Heart left ventricle (tissue), 16 donors: Measurements from ENCODE around the gene LRRC27. TPM values are rescaled to one million over a fixed set of nuclear protein-coding genes. Genes with fewer than 3 reads are reported as not detected.

Experiments used
- ATAC-seq, 4 donors: fragments of 200-7000 bp; cut with Tn5 transposase; one replicate each; pipeline ENCODE4 v1.9.1; 2020 to 2022; ENCODE audit warnings: moderate library complexity in 4 of 4, mild to moderate bottlenecking in 3 of 4, moderate number of reproducible peaks in 1 of 4
- DNase-seq, 5 donors: peaks; one replicate each; pipeline ENCODE4 v3.0.0-alpha.2; 2020
- H3K27ac ChIP-seq, 12 donors: fragments of 200-600 bp; sonication (generic) in 4 of 12; one replicate each; pipeline versions ENCODE4 v1.5.0 to v1.8.0; 2016 to 2022; ENCODE audit warnings: mild to moderate bottlenecking in 2 of 12
- H3K27me3 ChIP-seq, 9 donors: fragments of 200-600 bp; sonication (generic) in 2 of 9; one replicate each; pipeline versions ENCODE4 v1.5.1 to v1.8.0; 2016 to 2022; ENCODE audit warnings: mild to moderate bottlenecking in 3 of 9
- H3K36me3 ChIP-seq, 9 donors: fragments of 200-600 bp; sonication (generic) in 2 of 9; one replicate each; pipeline versions ENCODE4 v1.5.0 to v1.8.0; 2018 to 2022; ENCODE audit warnings: mild to moderate bottlenecking in 2 of 9
- H3K4me1 ChIP-seq, 12 donors: fragments of 200-600 bp; sonication (generic) in 4 of 12; one replicate each; pipeline versions ENCODE4 v1.5.0 to v1.8.0; 2016 to 2022; ENCODE audit warnings: mild to moderate bottlenecking in 3 of 12
- H3K4me3 ChIP-seq, 12 donors: fragments of 200-600 bp; sonication (generic) in 4 of 12; one replicate each; pipeline versions ENCODE4 v1.5.0 to v1.8.0; 2017 to 2022; ENCODE audit warnings: mild to moderate bottlenecking in 9 of 12, moderate library complexity in 4 of 12
- H3K9me3 ChIP-seq, 12 donors: fragments of 200-600 bp; sonication (generic) in 4 of 12; one replicate each; pipeline versions ENCODE4 v1.5.0 to v1.8.0; 2016 to 2022; ENCODE audit warnings: mild to moderate bottlenecking in 1 of 12
- POLR2A ChIP-seq, 2 donors: fragments of 450-650 bp; IDR thresholded peaks; one replicate each; pipeline ENCODE4 v1.6.1; 2017; ENCODE audit warnings: antibody characterized with exemption in 2 of 2, mild to moderate bottlenecking in 2 of 2, moderate library complexity in 2 of 2
- WGBS, 4 donors: extraction: QIAGEN DNeasy Blood & Tissue Kit in 2 of 4; methylation state at CpG; one replicate each; pipeline versions ENCODE4 v1.1.5 to v1.1.7; 2013 to 2018; 5-methylcytosine and 5-hydroxymethylcytosine counted together
- intact Hi-C, 10 donors: fragments of 100-400 bp; cut with DNase I; formaldehyde crosslinking; loops; one replicate each; pipeline versions ENCODE4 v1.11.1 to v1.14.2; 2022
- polyA plus RNA-seq, 2 donors: library from polyadenylated mRNA; stranded (reverse); fragments of 200-250 nt; gene quantifications; one replicate each; pipeline ENCODE4 v1.2.3, GENCODE V29; 2013
- total RNA-seq, 9 donors: library from RNA; depleted of rRNA in 2 of 9; stranded (reverse); fragments of >200 nt in 2 of 9; fragmentation: NEBNext Ultra II Directional in 3 of 9; extraction: Animal tissue kit (Norgen Biotek cat#: 25700) in 3 of 9; gene quantifications; one replicate each; pipeline versions ENCODE4 v1.1.0 to v1.2.4, GENCODE V29; 2016 to 2023
- TF ChIP-seq, protein P1 (sequence below), 12 donors: fragments of 200-600 bp; sonication (generic) in 4 of 12; IDR thresholded peaks; one replicate each; pipeline versions ENCODE4 v1.5.0 to v1.8.0; 2018 to 2022; ENCODE audit warnings: antibody characterized with exemption in 12 of 12, mild to moderate bottlenecking in 5 of 12
- donor health status: ischemic (EF 13 %, LVEDD 7.1; RV severe dilation, severe dysfunction).
- donor health status: healthy with polysubstance abuse.
- donor health status: DM: no; HTN: yes; CAD: no.
- donor health status: DM: no; HTN: no; CAD: no.
- donor health status: ischemic (EF 25% LVEDD 6.9; RV normal size, moderate dysfunction).
- donor health status: ischemic (EF 25% LVEDD 5.7; RV mildly dilated, moderate dysfunction).
- donor health status: healthy.
- donor health status: DM: yes; HTN: yes; CAD: no.
- donor health status: ischemic (EF 35%, LVEDD 5.7; RV mildly dilated, moderate dysfunction).
- donor health status: nonischemic (EF 11% LVEDD 7.7; RV severe dilation, severe dysfunction).
- donor health status: DM: yes; HTN: yes; CAD: no.
- donor health status: PGD.
- donor health status: ischemic (EF 29% LVEDD 5.4; RV normal size, mild dysfunction).
- donor health status: nonischemic (EF 23%, LVEDD 6.1; RV moderate dilation, normal function).

The LRRC27 gene
- total and polyA plus RNA-seq, 11 donors, result 2.6 to 8.9 (median 5.1) TPM

DNA sequence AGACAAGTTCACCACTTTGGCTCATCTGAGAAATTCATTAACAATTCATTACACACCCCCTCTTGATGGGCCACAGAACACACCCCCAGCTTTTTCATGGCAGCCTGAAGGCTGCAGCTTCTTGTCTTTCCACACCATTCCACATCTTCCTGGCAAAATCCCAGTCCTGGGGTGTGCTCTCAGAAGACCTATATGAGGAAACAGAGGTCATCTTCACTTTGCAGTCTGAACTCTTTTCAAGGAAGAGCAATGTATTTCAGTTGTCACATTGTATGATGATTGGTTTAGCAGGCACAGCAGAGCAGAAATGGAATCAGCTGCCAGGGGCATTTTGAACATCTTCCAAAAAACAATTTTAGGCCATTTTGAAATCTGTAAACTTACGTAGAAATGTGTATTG is 7.8 kb upstream of the LRRC27 start:
- H3K27ac ChIP-seq, result no peak overlapping the region
- DNase-seq, result no peak
- H3K36me3 ChIP-seq, result peaks cover 0 to 17% (median 0%) of the 10 kb centered on the region in 9 donors
- intact Hi-C loops, result no loop called here
- H3K4me1 ChIP-seq, result peaks cover 0 to 31% (median 4%) of the 10 kb centered on the region in 12 donors
- 66 to 80% (median 72%) methylated on average over 1 of the region's 1 CpG for WGBS, 4 donors
- ATAC-seq, result no peak
- no peaks in the 10 kb centered on the region for H3K9me3 ChIP-seq
- no peaks in the 10 kb centered on the region for H3K27me3 ChIP-seq
- TF ChIP-seq, protein P1, sequence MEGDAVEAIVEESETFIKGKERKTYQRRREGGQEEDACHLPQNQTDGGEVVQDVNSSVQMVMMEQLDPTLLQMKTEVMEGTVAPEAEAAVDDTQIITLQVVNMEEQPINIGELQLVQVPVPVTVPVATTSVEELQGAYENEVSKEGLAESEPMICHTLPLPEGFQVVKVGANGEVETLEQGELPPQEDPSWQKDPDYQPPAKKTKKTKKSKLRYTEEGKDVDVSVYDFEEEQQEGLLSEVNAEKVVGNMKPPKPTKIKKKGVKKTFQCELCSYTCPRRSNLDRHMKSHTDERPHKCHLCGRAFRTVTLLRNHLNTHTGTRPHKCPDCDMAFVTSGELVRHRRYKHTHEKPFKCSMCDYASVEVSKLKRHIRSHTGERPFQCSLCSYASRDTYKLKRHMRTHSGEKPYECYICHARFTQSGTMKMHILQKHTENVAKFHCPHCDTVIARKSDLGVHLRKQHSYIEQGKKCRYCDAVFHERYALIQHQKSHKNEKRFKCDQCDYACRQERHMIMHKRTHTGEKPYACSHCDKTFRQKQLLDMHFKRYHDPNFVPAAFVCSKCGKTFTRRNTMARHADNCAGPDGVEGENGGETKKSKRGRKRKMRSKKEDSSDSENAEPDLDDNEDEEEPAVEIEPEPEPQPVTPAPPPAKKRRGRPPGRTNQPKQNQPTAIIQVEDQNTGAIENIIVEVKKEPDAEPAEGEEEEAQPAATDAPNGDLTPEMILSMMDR (IDR thresholded peaks at IDR 0.05), result no peak
- TF ChIP-seq POLR2A (IDR thresholded peaks at IDR 0.05), result no peak
- no peak overlapping the region for H3K4me3 ChIP-seq

DNA sequence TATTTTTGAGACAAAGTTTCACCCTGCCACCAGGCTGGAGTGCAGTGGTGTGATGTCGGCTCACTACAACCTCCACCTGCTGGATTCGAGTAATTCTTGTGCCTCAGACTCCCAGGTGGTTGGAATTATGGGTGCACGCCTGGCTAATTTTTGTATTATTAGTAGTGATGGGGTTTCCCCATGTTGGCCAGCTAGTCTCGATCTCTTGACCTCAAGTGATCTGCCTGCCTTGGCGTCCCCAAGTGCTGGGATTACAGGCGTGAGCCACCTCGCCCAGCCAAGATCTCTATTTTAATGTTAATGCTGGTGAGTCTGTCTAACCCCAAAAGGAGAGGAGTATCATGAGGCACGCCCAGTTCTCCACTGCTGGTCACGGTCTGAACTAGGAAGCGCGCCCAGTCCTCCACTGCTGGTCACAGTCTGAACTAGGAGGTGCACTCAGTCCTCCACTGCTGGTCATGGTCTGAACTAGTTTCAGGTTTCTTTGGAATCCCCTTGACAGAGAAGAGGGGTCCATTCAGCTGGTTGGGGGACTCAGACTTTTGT is 5.6 kb upstream of the LRRC27 start:
- intact Hi-C loops, result no loop called here
- DNase-seq (no peak), ATAC-seq (no peak)
- Histone ChIP-seq H3K27me3 (no peaks in the 10 kb centered on the region), H3K9me3 (no peaks in the 10 kb centered on the region), H3K27ac (no peak overlapping the region), H3K36me3 (peaks cover 0 to 17% (median 0%) of the 10 kb centered on the region in 9 donors), H3K4me1 (peaks cover 4 to 39% (median 21%) of the 10 kb centered on the region in 12 donors), H3K4me3 (no peak overlapping the region)
- WGBS, 4 donors, result 89 to 99% (median 95%) methylated on average over 11 of the region's 11 CpGs
- TF ChIP-seq POLR2A (IDR thresholded peaks at IDR 0.05), result no peak
- TF ChIP-seq, protein P1 (IDR thresholded peaks at IDR 0.05), result no peak

DNA sequence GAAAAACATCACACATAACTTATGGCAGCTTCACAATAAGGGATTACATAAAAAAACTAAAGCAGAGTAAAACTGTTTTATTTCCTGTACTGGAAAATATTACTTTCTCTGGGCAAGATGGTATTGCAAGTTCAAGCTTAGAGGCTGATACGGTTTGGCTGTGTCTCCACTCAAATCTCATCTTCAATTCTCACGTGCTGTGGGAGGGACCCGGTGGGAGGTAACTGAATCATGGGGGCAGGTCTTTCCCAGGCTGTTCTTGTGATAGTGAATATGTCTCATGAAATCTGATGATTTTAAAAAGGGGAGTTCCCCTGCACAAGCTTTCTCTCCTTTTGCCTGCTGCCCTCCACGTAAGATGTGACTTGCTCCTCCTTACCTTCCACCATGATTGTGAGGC is 5.1 kb upstream of the LRRC27 start:
- Histone ChIP-seq H3K4me3 (no peak overlapping the region), H3K27me3 (no peaks in the 10 kb centered on the region), H3K4me1 (peaks cover 4 to 39% (median 21%) of the 10 kb centered on the region in 12 donors), H3K36me3 (peaks cover 0 to 17% (median 0%) of the 10 kb centered on the region in 9 donors), H3K27ac (no peak overlapping the region), H3K9me3 (no peaks in the 10 kb centered on the region)
- no peak for DNase-seq
- TF ChIP-seq, protein P1 (IDR thresholded peaks at IDR 0.05), result no peak
- no peak for TF ChIP-seq POLR2A (IDR thresholded peaks at IDR 0.05)
- intact Hi-C loops, result no loop called here
- ATAC-seq, result no peak
- WGBS, 4 donors, result 80 to 95% (median 88%) methylated on average over 4 of the region's 4 CpGs

DNA sequence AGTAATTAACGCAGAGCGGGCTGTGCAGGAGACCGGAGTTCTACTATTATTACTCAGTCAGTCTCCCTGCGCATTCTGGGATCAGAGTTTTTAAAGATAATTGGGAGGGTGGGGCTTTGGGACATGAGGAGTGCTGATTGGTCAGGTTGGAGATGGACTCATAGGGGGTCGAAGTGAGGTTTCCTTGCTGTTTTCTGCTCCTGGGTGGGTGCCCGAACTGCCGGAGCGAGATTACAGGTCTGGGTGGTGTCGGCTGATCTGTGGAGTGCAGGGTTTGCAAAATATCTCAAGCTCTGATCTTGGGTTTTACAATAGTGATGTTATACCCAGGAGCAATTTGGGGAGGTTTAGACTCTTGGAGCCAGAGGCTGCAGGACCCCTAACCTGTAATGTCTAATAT is 3.9 kb upstream of the LRRC27 start:
- peaks cover 4 to 45% (median 29%) of the 10 kb centered on the region in 12 donors for H3K4me1 ChIP-seq

More for the DNA sequence above, 3.9 kb upstream of the LRRC27 start:
- TF ChIP-seq, protein P1 (IDR thresholded peaks at IDR 0.05), result no peak
- TF ChIP-seq POLR2A (IDR thresholded peaks at IDR 0.05), result no peak
- H3K27me3 ChIP-seq, result no peaks in the 10 kb centered on the region
- WGBS, 4 donors, result 93 to 94% (median 93%) methylated on average over 9 of the region's 9 CpGs
- intact Hi-C loops, result loop anchor here in 1 of 10 donors (2.0 kb wide), 1 partner anchor 19 kb away; no protein-coding TSS in a partner anchor
- ATAC-seq (no peak), DNase-seq (no peak)
- H3K9me3 ChIP-seq, result no peaks in the 10 kb centered on the region
- H3K27ac ChIP-seq, result no peak overlapping the region
- peaks cover 0 to 17% (median 0%) of the 10 kb centered on the region in 9 donors for H3K36me3 ChIP-seq
- no peak overlapping the region for H3K4me3 ChIP-seq
